Endodermal cell (in vitro differentiated cells): Measurements from ENCODE around the gene SORCS1. TPM values are rescaled to one million over a fixed set of nuclear protein-coding genes. Genes with fewer than 3 reads are reported as not detected.

ENCODE experiments used
- DNase-seq: peaks from one replicate; pipeline ENCODE4 v3.0.0-alpha.2; 2017
- H3K27ac ChIP-seq: 2 replicates; pipeline ENCODE4 v1.5.1; 2013; ENCODE audit warnings: mild to moderate bottlenecking, low read depth, low read length, moderate library complexity
- H3K27me3 ChIP-seq: 2 replicates; pipeline ENCODE4 v1.6.1; 2013; ENCODE audit warnings: mild to moderate bottlenecking, low read length, moderate library complexity; ENCODE audit not compliant: insufficient read depth, control insufficient read depth, poor library complexity, severe bottlenecking
- H3K36me3 ChIP-seq: 2 replicates; pipeline ENCODE4 v1.7.0; 2013; ENCODE audit warnings: mild to moderate bottlenecking, low read length, moderate library complexity; ENCODE audit not compliant: control insufficient read depth, insufficient read depth
- H3K4me1 ChIP-seq: one replicate; pipeline ENCODE4 v1.7.0; 2013; ENCODE audit warnings: low read length; ENCODE audit not compliant: control insufficient read depth, insufficient read depth
- H3K4me3 ChIP-seq: 2 replicates; pipeline ENCODE4 v1.5.1; 2013; ENCODE audit warnings: mild to moderate bottlenecking, low read length, moderate library complexity
- H3K9ac ChIP-seq: 2 replicates; pipeline ENCODE4 v1.6.1; 2013; ENCODE audit warnings: mild to moderate bottlenecking, low read length, moderate library complexity; ENCODE audit not compliant: poor library complexity, severe bottlenecking; ENCODE audit errors: extremely low read depth
- H3K9me3 ChIP-seq: 2 replicates; pipeline ENCODE4 v1.6.1; 2013; ENCODE audit warnings: mild to moderate bottlenecking, low read length, moderate library complexity; ENCODE audit not compliant: control insufficient read depth
- H3K27ac Mint-ChIP-seq: 2 replicates; pipeline ENCODE4 v1.8.0; 2020; ENCODE audit warnings: mixed read lengths
- H3K27me3 Mint-ChIP-seq: 2 replicates; pipeline ENCODE4 v1.8.0; 2021; ENCODE audit warnings: mild to moderate bottlenecking, mixed read lengths; ENCODE audit not compliant: insufficient read depth
- H3K36me3 Mint-ChIP-seq: 2 replicates; pipeline ENCODE4 v1.8.0; 2020; ENCODE audit warnings: low read depth, mixed read lengths
- H3K4me1 Mint-ChIP-seq: 2 replicates; pipeline ENCODE4 v1.8.0; 2020; ENCODE audit warnings: mixed read lengths
- H3K4me3 Mint-ChIP-seq: 2 replicates; pipeline ENCODE4 v1.8.0; 2020; ENCODE audit warnings: mild to moderate bottlenecking, moderate library complexity, mixed read lengths
- H3K9me3 Mint-ChIP-seq: 2 replicates; pipeline ENCODE4 v1.8.0; 2020; ENCODE audit warnings: mild to moderate bottlenecking, mixed read lengths
- WGBS, 2 experiments: methylation state at CpG; one replicate each; pipeline versions ENCODE4 v1.1.5 to v1.1.7; 2013; ENCODE audit warnings: missing lambda C conversion rate in 2 of 2, mixed read lengths in 1 of 2; ENCODE audit not compliant: insufficient coverage in 1 of 2, insufficient read length in 1 of 2; 5-methylcytosine and 5-hydroxymethylcytosine counted together
- total RNA-seq, 2 donors: library from RNA; stranded (reverse); fragmentation: NEBNext Ultra II Directional in 1 of 2; extraction: Animal tissue kit (Norgen Biotek cat#: 25700) in 1 of 2; gene quantifications; 2 replicates in 1 of 2; 3 replicates in 1 of 2; pipeline ENCODE4 v1.2.1, GENCODE V29; 2021
- TF ChIP-seq, protein P1 (sequence below): fragments of 200-600 bp; sonication (generic); conservative IDR thresholded peaks from 2 replicates; pipeline ENCODE4 v1.5.0; 2021; ENCODE audit warnings: antibody characterized with exemption, mild to moderate bottlenecking

The SORCS1 gene
- total RNA-seq, 2 donors from 2014 or later = 57.4 to 79.6 TPM

DNA sequence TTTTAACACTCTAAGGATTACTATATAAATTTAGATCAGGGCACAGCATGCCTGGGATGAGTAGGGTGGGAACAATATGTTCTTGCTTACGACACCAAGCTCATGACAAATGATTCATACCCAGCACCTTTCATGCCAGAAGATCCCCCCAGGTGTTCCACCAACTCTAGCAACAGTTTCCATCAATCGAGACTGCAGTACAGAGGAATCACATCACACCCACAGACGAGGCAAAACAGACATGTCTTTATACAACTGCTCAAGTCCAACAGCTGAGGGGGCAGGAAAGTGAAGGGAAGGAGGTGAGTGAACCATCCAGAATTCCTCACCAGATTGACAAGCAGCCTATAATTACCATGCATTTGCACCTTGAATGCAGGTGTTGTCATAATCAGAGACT is 3.6 kb downstream of the SORCS1 start:
- no peaks in the 10 kb centered on the region for H3K9me3 ChIP-seq
- H3K9ac ChIP-seq = no peak overlapping the region
- Mint-ChIP-seq H3K9me3 (no peaks in the 10 kb centered on the region), H3K27me3 (peaks cover 29% of the 10 kb centered on the region), H3K27ac (no peak overlapping the region), H3K36me3 (no peaks in the 10 kb centered on the region), H3K4me3 (peak overlapping the region; percentile 88), H3K4me1 (peaks cover 32% of the 10 kb centered on the region)
- no peaks in the 10 kb centered on the region for H3K4me1 ChIP-seq
- H3K4me3 ChIP-seq = peak overlapping the region; percentile 96
- no peaks in the 10 kb centered on the region for H3K27me3 ChIP-seq
- WGBS, 2 experiments = 68 to 77% methylated on average over 3 of the region's 3 CpGs
- TF ChIP-seq, protein P1, sequence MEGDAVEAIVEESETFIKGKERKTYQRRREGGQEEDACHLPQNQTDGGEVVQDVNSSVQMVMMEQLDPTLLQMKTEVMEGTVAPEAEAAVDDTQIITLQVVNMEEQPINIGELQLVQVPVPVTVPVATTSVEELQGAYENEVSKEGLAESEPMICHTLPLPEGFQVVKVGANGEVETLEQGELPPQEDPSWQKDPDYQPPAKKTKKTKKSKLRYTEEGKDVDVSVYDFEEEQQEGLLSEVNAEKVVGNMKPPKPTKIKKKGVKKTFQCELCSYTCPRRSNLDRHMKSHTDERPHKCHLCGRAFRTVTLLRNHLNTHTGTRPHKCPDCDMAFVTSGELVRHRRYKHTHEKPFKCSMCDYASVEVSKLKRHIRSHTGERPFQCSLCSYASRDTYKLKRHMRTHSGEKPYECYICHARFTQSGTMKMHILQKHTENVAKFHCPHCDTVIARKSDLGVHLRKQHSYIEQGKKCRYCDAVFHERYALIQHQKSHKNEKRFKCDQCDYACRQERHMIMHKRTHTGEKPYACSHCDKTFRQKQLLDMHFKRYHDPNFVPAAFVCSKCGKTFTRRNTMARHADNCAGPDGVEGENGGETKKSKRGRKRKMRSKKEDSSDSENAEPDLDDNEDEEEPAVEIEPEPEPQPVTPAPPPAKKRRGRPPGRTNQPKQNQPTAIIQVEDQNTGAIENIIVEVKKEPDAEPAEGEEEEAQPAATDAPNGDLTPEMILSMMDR = no peak
- no peak for DNase-seq
- H3K36me3 ChIP-seq = peaks cover 37% of the 10 kb centered on the region
- no peak overlapping the region for H3K27ac ChIP-seq

DNA sequence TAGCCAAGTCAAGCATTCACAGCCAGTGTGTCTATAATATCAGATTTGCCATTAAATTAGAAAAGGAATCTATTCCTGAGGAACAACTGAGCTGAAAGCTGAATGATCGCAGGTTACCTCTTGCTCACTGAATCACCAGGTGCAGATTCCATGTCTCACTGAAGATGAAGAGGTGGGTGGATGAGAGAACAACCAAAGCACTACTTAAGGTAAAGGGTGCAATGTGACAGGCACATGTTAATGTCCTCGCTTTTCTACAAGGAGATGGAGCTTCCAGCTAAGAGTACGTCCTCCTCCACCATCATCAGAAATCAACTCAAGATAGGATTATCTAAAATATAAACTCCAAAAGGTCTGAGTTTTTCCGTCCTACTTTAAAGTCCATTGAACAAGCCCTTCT is 4.6 kb downstream of the SORCS1 start:
- Mint-ChIP-seq H3K36me3 (peaks cover 2% of the 10 kb centered on the region), H3K4me1 (peaks cover 32% of the 10 kb centered on the region), H3K9me3 (no peaks in the 10 kb centered on the region), H3K4me3 (no peak overlapping the region), H3K27me3 (peaks cover 20% of the 10 kb centered on the region), H3K27ac (no peak overlapping the region)
- 93 to 100% methylated on average over 2 to 4 of the region's 4 CpGs for WGBS, 2 experiments
- H3K4me3 ChIP-seq = peak overlapping the region; percentile 96
- no peak for DNase-seq
- peaks cover 42% of the 10 kb centered on the region for H3K36me3 ChIP-seq
- H3K27me3 ChIP-seq = no peaks in the 10 kb centered on the region
- no peak overlapping the region for H3K9ac ChIP-seq
- TF ChIP-seq, protein P1 = no peak
- H3K27ac ChIP-seq = no peak overlapping the region
- peaks cover 10% of the 10 kb centered on the region for H3K9me3 ChIP-seq
- no peaks in the 10 kb centered on the region for H3K4me1 ChIP-seq

DNA sequence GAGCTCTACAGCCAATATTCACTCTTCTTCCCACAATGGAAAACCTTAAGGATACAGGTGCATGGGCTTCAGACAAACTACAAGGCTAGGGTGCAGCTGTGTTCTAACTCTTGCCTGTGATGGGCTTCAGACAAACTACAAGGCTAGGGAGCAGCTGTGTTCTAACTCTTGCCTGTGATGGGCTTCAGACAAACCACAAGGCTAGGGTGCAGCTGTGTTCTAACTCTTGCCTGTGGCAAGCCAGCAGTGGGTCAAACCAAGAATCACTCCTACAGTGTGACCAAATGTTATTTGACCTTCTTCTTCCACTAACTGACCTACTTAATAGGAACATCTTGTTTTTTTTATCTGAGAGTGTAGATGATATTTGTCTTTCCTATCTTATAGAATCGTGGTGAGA is 7.4 kb downstream of the SORCS1 start:
- 90 to 100% methylated on average over 1 of the region's 1 CpG for WGBS, 2 experiments
- peaks cover 21% of the 10 kb centered on the region for H3K36me3 Mint-ChIP-seq
- Histone ChIP-seq H3K9ac (no peak overlapping the region), H3K27ac (no peak overlapping the region), H3K36me3 (peaks cover 67% of the 10 kb centered on the region), H3K4me1 (no peaks in the 10 kb centered on the region), H3K9me3 (peaks cover 37% of the 10 kb centered on the region), H3K27me3 (no peaks in the 10 kb centered on the region), H3K4me3 (no peak overlapping the region)
- peaks cover 17% of the 10 kb centered on the region for H3K4me1 Mint-ChIP-seq
- H3K9me3 Mint-ChIP-seq = peaks cover 19% of the 10 kb centered on the region
- no peak overlapping the region for H3K4me3 Mint-ChIP-seq
- no peak overlapping the region for H3K27ac Mint-ChIP-seq
- H3K27me3 Mint-ChIP-seq = peaks cover under 1% of the 10 kb centered on the region
- no peak for DNase-seq
- TF ChIP-seq, protein P1 = no peak
